NCI-H1417 treated with DMSO at 0.1 percent for 48 hours (cell line): ENCODE data around the gene SNX30.
"Not testable (repeated sequence)": the region's sequence is repeated elsewhere in the genome, so short reads cannot be mapped to it uniquely, and the experiment has no call there.

Experiments used
- DNase-seq: peaks from one replicate; lab custom pipeline; 2025; lab: John Stamatoyannopoulos, UW

SNX30 gene, protein sequence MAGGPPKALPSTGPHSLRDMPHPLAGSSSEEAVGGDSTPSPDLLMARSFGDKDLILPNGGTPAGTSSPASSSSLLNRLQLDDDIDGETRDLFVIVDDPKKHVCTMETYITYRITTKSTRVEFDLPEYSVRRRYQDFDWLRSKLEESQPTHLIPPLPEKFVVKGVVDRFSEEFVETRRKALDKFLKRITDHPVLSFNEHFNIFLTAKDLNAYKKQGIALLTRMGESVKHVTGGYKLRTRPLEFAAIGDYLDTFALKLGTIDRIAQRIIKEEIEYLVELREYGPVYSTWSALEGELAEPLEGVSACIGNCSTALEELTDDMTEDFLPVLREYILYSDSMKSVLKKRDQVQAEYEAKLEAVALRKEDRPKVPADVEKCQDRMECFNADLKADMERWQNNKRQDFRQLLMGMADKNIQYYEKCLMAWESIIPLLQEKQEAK

DNA sequence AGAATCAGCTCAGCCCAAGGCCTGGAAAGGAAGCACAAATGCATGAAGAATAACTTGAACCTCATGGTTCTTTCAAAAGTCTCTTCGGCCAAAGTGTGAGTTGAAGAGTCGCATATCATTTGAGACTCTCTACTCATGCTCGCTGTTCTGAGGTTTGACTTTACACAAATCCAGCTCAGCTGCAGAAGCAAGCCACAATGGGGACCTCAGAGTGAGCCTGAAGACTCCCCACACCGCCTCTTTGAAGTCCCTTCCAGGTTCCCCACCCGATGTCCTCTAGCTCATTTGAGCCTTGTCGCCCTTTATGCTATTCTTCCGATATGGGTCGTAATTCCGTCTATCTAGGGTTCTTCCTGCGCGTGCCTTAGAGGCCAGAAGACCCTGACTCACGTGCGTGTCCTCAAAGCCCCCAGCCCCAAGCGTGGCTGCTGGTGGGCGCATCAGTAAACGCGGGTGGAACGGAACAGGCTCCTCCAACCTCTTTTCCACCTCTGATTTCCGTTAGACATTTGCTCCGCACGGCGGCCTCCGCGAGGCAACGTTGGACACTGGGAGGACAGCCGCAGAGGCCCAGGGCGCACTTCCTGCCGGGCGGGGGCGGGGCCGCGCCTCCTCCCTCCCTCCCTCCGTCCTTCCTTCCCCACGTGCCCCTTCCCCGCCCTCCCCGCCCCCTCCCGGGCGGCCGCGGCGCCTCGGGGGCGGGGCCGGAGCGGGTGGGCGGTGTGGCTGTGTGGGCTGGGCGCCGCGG, at the start of gene SNX30:
Gene SNX30 (plus strand): TSS at position 745 of the 748 bp plus-strand sequence. CDS start 242 bp downstream, outside the sequence.
- DNase-seq = peak; percentile 30

DNA sequence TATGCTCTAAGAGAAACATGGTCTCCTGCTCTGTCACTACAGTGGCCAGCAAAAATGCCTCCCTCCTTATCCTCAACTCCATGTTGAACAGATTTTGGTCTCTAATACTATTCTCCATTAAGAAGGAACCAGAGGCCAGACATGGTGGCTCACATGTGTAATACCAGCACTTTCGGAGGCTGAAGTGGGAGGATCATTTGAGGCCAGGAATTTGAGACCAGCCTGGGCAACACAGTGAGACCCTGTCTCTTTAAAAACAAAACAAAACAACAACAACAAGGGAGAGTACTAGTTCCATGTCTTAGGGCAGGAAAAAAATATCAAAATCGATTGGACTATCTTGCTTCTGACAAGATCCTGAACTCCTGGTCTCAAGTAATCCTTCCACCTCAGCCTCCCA, 47.3 kb upstream of the SNX30 start:
- no peak for DNase-seq

DNA sequence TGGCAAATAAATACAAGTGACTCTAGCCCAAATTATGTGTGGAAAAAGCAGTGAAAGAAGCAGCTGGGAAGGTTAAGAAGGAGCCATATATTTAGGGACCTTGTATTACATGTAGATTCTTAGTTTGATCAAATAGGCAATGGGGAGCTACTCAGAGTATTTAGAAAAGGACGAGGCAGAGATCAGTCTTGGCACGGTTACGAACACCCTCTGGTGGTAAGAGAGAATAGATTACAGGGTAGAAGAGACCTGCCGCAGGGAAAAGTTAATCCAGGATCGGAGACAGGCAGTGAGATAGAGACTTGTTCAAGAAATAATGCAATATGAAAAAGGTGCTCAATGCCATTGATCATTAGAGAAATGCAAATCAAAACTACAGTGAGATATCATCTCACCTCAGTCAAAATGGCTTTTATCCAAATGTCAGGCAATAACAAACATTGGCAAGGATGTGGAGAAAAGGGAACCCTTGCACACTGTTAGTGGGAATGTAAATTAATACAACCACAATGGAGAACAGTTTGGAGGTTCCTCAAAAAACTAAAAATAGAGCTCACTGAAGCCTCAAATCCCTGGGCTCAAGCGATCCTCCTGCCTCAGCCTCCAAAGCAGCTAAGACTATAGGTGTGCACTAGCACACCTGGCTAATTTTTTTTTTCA, 44.7 kb upstream of the SNX30 start:
- no peak for DNase-seq

DNA sequence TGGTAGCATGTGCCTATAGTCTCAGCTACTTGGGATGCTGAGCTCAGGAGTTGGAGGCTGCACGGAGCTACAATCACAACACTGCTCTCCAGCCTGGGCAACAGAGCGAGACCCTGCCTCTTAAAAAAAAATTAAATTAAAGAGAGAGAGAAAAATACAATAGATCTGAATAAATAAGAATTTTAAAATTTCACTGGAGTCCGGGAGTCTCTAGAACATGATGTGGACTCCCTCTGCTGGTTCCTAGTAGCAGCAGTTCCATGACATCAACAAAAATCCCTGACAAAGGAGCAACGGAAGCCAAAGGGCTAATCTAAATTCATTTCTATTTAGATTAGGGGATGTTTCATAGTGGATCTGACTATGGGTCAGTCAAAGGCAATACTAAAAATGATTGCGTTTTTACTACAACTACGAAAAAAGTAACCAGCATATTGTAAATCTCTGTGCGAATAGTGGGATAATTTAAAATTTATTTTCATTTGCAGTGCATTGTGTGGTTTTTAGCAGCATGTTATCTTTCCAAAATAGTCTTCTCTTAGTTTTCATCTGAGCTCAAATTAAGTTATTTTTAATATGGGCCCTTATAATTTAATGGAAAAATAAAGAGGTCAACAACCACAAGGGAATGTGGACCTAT, 39.4 kb upstream of the SNX30 start:
- no peak for DNase-seq

DNA sequence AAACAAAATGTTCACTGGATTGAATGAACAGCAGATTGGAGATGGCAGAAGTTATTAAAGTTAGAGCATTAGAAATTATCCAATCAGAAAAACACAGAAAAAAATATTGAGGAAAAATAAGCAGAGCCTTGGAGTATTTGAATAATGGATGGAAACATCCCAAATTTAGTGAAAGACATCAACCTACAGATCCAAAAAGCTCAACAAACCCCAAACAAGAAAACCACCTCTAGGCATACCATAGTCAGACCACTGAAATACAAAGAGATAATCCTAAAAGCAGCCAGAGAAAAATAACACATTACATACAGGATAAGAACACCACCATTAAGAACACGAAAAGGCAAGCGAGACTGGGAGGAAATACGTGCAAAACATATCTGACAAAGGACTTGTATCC, 37.9 kb upstream of the SNX30 start:
- no peak for DNase-seq

DNA sequence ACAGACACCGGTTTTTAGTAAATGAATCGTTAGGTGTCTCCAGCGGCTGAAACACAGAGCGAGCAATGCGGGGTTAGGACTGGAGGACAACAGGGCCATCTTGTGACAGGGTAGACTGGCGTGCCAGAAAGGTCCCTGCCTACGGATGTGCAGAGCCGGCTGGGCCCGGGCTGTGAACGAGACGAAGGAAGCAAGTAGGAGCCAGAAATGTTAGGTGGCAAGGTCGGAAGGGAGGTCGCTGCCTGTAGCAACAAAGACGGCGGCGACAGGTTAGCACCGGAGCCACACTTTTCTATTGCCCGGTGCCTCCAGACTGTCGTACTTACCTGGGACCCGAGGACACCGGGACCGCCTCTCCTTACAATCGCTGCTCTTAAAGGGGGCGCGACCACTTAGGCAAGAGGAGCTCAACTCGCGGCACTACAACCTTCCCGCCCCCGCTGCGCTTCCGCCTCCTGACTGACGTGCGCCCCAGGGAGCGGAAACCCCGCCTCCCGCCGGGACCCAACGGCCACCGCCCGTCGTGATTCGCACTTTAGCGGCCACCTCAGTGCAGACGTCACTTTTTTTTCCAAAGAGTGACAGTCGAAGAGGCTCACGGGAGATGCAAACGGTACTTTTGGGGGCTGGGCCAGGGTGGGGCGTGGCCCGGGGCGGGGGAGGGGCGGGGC, 32.8 kb upstream of the SNX30 start, which contains the start of gene INIP:
Gene INIP (minus strand): TSS at position 457 of the 671 bp plus-strand sequence. CDS start 1,632 bp downstream, outside the sequence.
- DNase-seq = peak; percentile 90

DNA sequence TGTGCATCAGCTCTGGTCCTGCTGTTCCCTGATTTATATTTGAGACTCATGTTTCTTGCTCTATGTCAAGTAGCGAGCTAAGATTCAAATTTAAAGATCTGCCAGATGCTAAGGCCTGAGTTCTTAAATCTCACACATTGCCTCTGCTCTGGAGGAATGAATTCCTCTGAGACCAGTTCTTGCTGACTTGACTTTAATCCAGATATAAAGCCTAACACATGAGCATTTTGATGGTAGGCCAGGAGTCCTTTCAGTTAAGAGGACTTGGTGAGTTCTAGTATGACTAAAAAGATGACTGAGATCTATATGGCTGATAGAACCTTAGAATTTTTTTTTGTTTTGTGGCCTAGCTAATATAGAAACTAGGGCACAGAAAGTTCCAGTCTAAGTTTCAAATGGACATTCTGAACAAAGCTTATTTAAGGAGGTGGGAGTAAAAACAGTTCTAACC, 31.3 kb upstream of the SNX30 start:
- no peak for DNase-seq

DNA sequence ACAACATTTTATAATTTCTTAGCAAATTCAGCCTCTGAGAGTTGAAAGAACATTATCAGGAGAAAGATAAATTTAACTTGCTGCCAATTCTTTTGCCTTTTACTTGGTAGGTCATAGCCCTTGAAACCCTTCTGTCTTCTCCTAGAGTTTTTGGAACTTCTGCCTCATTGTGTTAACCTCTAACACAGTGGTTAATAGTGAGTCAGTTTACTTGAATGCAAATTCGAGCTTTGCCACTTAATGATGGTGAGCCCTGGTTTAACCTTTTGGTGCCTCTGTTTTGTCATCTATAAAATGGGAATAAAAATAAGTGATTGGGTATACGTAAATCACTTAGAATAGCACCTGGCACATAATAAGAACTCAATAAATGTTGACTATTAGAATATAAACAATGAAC, 30.9 kb upstream of the SNX30 start:
- DNase-seq = no peak

DNA sequence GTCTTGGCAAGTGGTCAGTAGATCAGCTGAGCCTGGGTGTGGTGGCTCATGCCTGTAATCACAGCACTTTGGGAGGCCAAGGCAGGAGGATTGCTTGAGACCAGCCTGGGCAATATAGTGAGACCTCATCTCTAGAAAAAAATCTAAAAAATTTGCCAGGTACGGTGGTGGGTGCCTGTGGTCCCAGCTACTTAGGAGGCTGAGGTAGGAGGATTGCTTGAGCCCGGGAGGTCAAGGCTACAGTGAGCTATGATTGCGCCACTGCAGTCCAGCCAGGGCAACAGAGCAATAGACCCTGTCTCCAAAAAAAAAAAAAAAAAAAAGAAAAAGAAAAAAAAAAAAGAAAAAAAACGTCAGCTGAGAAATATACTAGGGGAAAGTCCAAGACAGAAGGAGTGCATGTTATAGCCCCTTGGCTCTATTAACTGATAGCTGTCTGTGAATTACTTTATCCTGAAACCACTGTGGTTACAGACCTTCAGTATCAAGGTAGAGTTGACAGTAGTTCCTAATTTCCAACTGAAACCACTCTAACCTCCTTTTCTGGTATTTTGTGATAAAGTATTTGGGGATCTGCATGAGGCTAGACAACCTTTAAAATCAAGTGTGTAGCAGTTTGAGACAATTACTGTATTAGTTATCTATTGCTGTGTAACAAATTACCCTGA, 30.3 kb upstream of the SNX30 start:
- no peak for DNase-seq

DNA sequence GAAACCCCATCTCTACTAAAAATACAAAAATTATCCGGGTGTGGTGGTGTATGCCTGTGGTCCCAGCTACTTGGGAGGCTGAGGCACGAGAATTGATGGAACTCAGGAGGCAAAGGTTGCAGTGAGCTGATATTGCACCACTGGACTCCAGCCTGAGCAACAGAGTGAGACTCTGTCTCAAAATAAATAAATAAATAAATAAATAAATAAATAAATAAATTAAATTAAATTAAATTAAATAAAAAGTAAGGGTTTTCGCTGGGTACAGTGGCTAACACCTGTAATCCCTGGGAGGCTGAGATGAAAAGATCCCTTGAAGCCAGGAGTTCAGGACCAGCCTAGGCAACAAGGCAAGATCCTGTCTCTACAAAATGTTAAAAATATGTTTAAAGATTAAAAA, 27.8 kb upstream of the SNX30 start:
- not testable (repeated sequence) for DNase-seq

DNA sequence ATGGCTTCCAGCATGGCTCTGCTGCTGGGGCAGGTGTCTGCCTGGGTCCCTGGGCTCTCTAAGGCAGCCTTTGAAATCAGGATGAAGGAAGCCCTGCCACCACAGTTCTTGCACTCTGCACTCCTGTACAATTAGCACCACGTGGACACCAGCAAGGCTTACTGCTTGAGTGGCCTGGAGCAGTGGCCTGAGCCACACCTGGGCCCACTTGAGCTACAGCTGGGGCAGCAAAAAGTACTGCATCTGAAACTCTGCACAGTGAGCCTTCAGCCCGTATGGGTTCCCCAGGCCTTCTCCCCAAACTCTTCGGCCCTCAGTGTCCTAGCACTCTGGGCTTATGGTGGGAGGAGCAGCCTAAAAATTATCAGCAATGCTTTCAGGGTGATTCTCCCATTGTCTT, 24.6 kb upstream of the SNX30 start:
- DNase-seq = no peak

DNA sequence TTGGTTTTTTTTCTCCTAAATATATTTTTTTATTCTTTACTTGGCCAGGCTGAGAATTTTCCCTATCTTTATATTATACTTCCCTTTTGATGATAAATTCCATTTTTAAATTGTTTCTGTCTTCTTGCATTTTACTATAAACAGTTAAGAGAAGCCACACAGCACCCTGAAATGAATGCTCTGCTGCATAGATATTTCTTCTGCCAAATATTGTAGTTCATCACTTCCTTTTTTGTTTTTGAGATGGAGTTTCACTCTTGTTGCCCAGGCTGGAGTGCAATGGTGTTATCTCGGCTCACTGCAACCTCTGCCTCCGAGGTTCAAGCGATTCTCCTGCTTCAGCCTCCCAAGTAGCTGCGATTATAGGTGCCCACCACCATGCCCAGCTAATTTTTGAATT, 24.1 kb upstream of the SNX30 start:
- no peak for DNase-seq

DNA sequence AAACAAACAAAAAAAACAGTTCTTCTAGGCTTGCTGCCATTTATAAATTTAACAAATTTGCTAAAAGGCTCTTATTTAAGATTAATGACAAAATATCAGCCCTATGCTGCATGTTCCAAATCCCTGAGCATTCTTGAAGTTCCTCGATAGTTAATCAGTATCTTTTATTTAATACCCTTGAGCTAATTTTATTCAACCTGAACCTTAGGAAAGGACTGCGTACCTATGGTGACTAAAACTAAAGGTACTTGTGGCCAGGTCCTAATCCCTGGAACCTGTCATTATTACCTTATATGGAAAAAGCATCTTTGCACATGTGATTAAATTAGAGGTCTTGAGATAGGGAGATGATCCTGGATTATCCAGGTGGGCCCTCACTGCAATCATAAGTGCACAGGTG, 22.2 kb upstream of the SNX30 start:
- no peak for DNase-seq

DNA sequence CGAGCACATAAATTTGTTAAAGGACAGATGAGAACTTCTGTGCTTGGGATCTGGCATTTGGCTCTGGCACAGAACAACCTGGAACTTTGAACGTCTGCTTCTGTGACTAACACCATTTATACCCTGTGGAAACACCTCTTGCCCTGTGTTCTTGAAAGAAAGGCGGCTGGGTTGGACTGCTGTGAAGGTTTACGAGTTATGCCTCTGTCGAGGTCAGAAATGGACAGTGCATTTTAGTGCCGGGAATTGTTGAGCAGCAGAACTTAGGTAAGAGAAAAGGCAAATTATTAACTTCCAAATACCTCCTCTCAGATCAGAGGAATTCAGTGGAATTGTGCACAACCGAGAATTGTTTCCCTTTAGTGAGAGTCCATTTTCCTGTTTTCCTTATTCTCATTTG, 18.6 kb upstream of the SNX30 start:
- no peak for DNase-seq

DNA sequence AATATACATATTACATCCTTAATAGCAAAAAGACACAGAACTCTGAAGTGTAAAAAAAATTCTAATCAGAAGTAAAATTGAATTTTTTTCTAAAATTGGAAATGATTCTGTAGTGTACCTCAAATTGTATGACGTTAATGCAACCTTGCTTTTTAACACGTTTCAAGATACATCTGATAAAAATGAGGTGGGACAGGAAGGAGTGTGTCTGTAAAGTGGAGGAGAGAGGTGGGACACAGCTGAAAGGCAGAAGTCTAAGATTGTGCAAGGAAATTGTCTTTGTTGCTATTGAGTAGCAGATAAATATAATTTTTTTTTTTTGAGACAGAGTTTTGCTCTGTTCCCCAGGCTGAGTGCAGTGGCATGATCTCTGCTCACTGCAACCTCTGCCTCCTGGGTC, 15.7 kb upstream of the SNX30 start:
- no peak for DNase-seq

DNA sequence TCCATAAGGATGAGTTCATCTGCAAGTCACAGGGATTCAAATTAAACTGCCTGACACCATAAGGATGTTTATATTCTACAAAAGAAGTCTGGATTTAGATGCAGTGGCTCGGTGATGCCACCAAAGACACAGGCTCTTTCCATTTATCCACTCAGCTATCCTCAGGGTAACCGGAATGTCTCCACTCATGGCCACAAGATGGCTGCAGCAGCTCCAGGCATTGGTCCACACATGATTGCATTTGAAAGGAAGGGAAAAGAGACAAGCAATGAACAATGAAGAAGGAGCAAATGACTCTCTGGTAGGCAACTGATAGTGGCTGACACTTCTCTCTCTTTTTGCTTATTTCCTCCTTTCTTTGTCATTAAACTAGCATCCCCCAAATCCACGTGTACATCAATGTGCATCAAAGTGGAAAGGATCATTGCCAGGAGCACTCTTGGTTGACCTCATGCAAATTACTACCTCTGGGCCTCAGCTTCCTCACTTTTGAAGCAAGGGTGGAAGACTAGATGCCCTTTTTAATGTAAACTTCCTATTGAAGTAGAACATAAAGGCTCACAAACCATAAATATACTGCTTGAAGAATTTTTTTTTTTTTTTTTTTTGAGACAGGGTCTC, 7.2 kb upstream of the SNX30 start:
- no peak for DNase-seq

DNA sequence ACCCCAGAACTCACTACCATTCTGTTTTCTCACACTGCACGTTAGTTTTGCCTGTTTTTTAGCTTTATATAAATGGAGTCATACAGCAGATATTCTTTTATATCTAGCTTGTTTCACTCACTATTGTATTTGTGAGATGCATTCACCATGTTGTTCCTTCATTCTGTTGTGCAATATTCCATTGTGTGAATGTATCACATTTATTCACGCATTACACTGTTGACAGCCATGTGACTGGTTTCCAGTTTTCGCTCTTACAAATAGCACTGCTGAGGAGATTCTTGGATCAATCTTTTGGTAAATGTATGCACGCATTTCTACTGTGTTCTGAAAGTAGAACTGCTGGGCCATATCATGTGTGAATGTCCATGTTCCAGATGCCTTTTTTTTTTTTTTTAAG, 6.4 kb upstream of the SNX30 start:
- no peak for DNase-seq

DNA sequence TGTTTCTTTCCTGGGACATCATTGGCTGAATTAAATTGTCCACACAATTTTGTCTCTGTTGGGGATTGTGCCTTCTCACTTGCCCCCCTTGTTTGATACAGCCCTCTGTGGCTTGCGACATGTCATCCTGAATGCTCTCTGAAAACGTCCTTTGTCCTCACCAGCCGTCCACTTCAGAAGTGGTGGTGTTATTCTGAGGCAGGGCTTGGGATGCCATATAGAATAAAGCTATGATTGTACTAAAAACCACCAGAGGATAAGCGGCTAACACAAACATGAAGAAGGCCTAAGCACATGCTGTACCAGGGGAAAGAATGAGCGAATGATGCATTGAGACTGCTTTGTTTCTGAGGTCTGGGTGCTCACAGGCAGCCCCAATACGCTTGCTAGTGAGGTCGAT, 3.5 kb upstream of the SNX30 start:
- no peak for DNase-seq

DNA sequence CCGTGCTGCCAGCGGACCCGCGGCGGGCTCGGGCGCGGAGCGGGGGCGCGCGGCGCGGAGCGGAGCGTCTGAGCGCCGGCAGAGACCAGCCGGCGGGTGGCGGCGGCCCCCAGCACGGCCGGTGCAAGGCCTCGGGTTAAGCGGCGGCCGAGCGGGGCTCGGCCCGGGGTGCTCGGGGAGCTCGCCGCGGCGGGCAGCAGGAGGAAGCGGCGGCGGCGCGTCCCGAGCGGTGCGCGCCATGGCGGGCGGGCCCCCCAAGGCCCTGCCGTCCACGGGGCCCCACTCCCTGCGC, 150 bp downstream of the SNX30 start:
- DNase-seq = no peak

DNA sequence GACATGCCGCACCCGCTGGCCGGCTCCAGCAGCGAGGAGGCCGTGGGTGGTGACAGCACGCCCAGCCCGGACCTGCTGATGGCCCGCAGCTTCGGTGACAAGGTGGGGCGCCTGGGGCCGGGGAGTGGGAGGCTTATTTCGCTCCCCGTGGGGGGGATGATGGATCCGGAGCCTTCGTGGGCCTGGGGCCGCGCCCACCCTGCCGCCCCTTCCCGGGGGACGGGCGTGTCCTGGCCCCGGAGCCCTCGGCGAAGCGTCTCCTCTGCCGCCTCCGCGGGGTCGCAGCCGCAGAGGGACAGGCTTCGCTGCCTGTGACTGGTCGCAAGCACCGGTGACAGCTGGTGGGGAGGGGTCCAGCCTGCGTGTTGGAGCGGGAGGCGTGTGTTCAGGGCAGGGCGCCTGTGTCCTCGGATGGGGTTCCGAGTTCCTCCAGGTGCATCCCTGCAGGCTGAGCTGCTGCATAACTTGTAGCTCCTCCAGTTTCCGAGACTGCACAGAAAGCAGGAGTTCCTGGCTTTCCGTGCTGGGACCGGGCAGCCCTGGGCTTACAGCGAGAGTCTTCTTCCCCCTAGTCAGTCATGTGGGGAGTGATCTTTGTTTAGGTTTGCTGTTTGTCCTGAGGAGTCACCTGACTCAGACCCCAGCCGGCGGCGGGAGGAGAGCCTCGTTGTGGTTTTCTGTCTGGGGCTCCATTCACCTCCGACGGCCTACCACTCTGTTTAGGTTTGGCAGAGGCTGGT, 666 bp downstream of the SNX30 start:
- no peak for DNase-seq
